ENCODE results near the gene APEX1. TPM values are rescaled to one million over a fixed set of nuclear protein-coding genes. Genes with fewer than 3 reads are reported as not detected.

Gene APEX1
- total RNA-seq, 1 experiment from 2014 or later: 113 TPM

- H3K4me3 ChIP-seq: peak within 1 kb of the TSS; percentile 74
- ChIA-PET POLR2A (ENCODE audit: unreplicated experiment) (interaction anchor here (0.5 to 1.4 kb wide), 13 partner anchors 9 to 975 kb away, joined by 3 to 31 read pairs (median 5); partner anchors contain the start of genes CCNB1IP1, PARP2 and TEP1), CTCF (interaction anchor here (1.0 kb wide), 1 partner anchor 147 kb away, joined by 3 read pairs; no protein-coding TSS in a partner anchor)
- no peaks in the 10 kb centered on the region for H3K27me3 ChIP-seq (ENCODE audit: insufficient read depth, low read depth)
- BruUV-seq (replicated peaks): no TSS peak
- H3K9me3 ChIP-seq (ENCODE audit: insufficient read depth, low read depth): no peaks in the 10 kb centered on the region
- H4K20me1 ChIP-seq (ENCODE audit: insufficient read depth): no peaks in the 10 kb centered on the region
- H3K4me1 ChIP-seq (replicated peaks; ENCODE audit: insufficient read depth): peaks cover 14% of the 10 kb centered on the region
- H3F3A ChIP-seq (ENCODE audit: insufficient read depth, low read depth): no peaks in the 10 kb centered on the region
- intact Hi-C loops (cut with micrococcal nuclease; ENCODE audit: unreplicated experiment): loop anchor here (1.0 to 10.0 kb wide), 2 partner anchors 8 to 117 kb away; partner anchors contain the start of genes PARP2 and PNP
- peak; percentile 92 to 99 for DNase-seq
- H3K27ac ChIP-seq: peak within 1 kb of the TSS; percentile 64
- peak within 1 kb of the TSS; percentile 86 for H3K4me2 ChIP-seq
- H3K9me2 ChIP-seq (ENCODE audit: insufficient read depth): no peaks in the 10 kb centered on the region
- peak within 1 kb of the TSS; percentile 80 for H2AFZ ChIP-seq
- H3K36me3 ChIP-seq (ENCODE audit: low read depth): 0 out of 2 replicates have a peak, but pooled peaks cover 5% of the 10 kb centered on the region
- no peak for TF ChIP-seq EZH2 (IDR thresholded peaks at IDR 0.05; ENCODE audit: low read depth)
- no peak for TF ChIP-seq CTCF (conservative IDR thresholded peaks at IDR 0.05)
- peaks cover 34% of the 10 kb centered on the region for H3K79me2 ChIP-seq (ENCODE audit: low read depth)
Observed at GRCh38 chr14:20461225-20462141, 6.5 kb downstream of the APEX1 start, which contains the start of gene PIP4P1. PIP4P1 (minus strand) TSS chr14:20461434; CDS start chr14:20461325, 109 bp downstream.

- ChIA-PET CTCF (no interaction called here), POLR2A (ENCODE audit: unreplicated experiment) (no interaction called here)
- Histone ChIP-seq H3K9me2 (ENCODE audit: insufficient read depth) (no peaks in the 10 kb centered on the region), H3K4me1 (replicated peaks; ENCODE audit: insufficient read depth) (no peaks in the 10 kb centered on the region; the same call in none of the 2 replicates), H3K27ac (peak overlapping the region; percentile 80; the same call in 1 of the 2 replicates), H3K79me2 (ENCODE audit: low read depth) (peaks cover 23% of the 10 kb centered on the region), H3K4me2 (peak overlapping the region; percentile 100), H3K27me3 (ENCODE audit: insufficient read depth, low read depth) (no peaks in the 10 kb centered on the region), H3F3A (ENCODE audit: insufficient read depth, low read depth) (peaks cover 11% of the 10 kb centered on the region; the same call in 1 of the 2 replicates), H2AFZ (peak overlapping the region; percentile 94), H4K20me1 (ENCODE audit: insufficient read depth) (no peaks in the 10 kb centered on the region), H3K9me3 (ENCODE audit: insufficient read depth, low read depth) (no peaks in the 10 kb centered on the region), H3K36me3 (ENCODE audit: low read depth) (no peaks in the 10 kb centered on the region), H3K4me3 (peak overlapping the region; percentile 80; the same call in 1 of the 2 replicates)
- intact Hi-C loops (cut with micrococcal nuclease; ENCODE audit: unreplicated experiment): loop anchor here (1.0 to 10.0 kb wide), 2 partner anchors 8 to 124 kb away; partner anchors contain the start of genes PARP2 and PIP4P1
- DNase-seq: no peak
- BruUV-seq (replicated peaks): no TSS peak
- TF ChIP-seq CTCF (conservative IDR thresholded peaks at IDR 0.05) (no peak), EZH2 (IDR thresholded peaks at IDR 0.05; ENCODE audit: low read depth) (no peak)
Observed at GRCh38 chr14:20468764-20469241, 13.8 kb downstream of the APEX1 start.

- Histone ChIP-seq H4K20me1 (ENCODE audit: insufficient read depth) (no peaks in the 10 kb centered on the region), H3K9me2 (ENCODE audit: insufficient read depth) (no peaks in the 10 kb centered on the region), H3F3A (ENCODE audit: insufficient read depth, low read depth) (peaks cover 11% of the 10 kb centered on the region; the same call in 1 of the 2 replicates), H3K27me3 (ENCODE audit: insufficient read depth, low read depth) (no peaks in the 10 kb centered on the region), H3K36me3 (ENCODE audit: low read depth) (no peaks in the 10 kb centered on the region), H3K4me3 (peak within 1 kb of the TSS; percentile 80), H3K27ac (peak within 1 kb of the TSS; percentile 80), H3K9me3 (ENCODE audit: insufficient read depth, low read depth) (no peaks in the 10 kb centered on the region), H3K79me2 (ENCODE audit: low read depth) (peaks cover 23% of the 10 kb centered on the region), H3K4me1 (replicated peaks; ENCODE audit: insufficient read depth) (no peaks in the 10 kb centered on the region; the same call in none of the 2 replicates), H2AFZ (peak within 1 kb of the TSS; percentile 94), H3K4me2 (peak within 1 kb of the TSS; percentile 100)
- ChIA-PET POLR2A (ENCODE audit: unreplicated experiment) (interaction anchor here (0.6 to 1.2 kb wide), 2 partner anchors 8 to 253 kb away, joined by 3 to 5 read pairs; partner anchors contain the start of gene PIP4P1), CTCF (interaction anchor here (0.6 kb wide), 1 partner anchor 16 kb away, joined by 3 read pairs; no protein-coding TSS in a partner anchor)
- TF ChIP-seq EZH2 (IDR thresholded peaks at IDR 0.05; ENCODE audit: low read depth) (no peak), CTCF (conservative IDR thresholded peaks at IDR 0.05) (no peak)
- BruUV-seq (replicated peaks): no TSS peak
- peak; percentile 74 to 76 for DNase-seq
- intact Hi-C loops (cut with micrococcal nuclease; ENCODE audit: unreplicated experiment): loop anchor here (1.0 to 10.0 kb wide), 2 partner anchors 8 to 125 kb away; partner anchors contain the start of genes PARP2 and PIP4P1
Observed at GRCh38 chr14:20469242-20469889, 14.3 kb downstream of the APEX1 start, which contains the start of gene PNP. PNP (plus strand) TSS chr14:20469406; CDS start chr14:20469525, 119 bp downstream.

Measured in PC-9 (cell line).